MM.1S (cell line): ENCODE data around the gene KRTAP10-9.

Experiments used
- DNase-seq: peaks from one replicate; pipeline ENCODE4 v3.0.0-alpha.2; 2015
- H2AFZ ChIP-seq: fragments of 300-600 bp; sonication (generic); 2 replicates; pipeline ENCODE4 v1.6.0; 2016; ENCODE audit warnings: antibody characterized with exemption, low read length
- H3F3A ChIP-seq: fragments of 300-600 bp; sonication (generic); 2 replicates; pipeline ENCODE4 v1.6.1; 2016; ENCODE audit warnings: mild to moderate bottlenecking, antibody characterized with exemption, low read length, moderate library complexity, mixed read lengths; ENCODE audit not compliant: insufficient read depth
- H3K27ac ChIP-seq: fragments of 300-600 bp; sonication (generic); 2 replicates; pipeline ENCODE4 v1.5.1; 2016; ENCODE audit warnings: mild to moderate bottlenecking, low read length
- H3K27me3 ChIP-seq: fragments of 300-600 bp; sonication (generic); replicated peaks from 2 replicates; pipeline ENCODE4 v1.6.0; 2016; ENCODE audit warnings: low read length; ENCODE audit not compliant: insufficient read depth
- H3K36me3 ChIP-seq: fragments of 300-600 bp; sonication (generic); replicated peaks from 2 replicates; pipeline ENCODE4 v1.6.1; 2016; ENCODE audit warnings: mild to moderate bottlenecking, low read length, mixed read lengths; ENCODE audit not compliant: insufficient read depth
- H3K4me1 ChIP-seq: fragments of 300-600 bp; sonication (generic); 2 replicates; pipeline ENCODE4 v1.6.1; 2016; ENCODE audit warnings: low read length, mixed read lengths
- H3K4me2 ChIP-seq: fragments of 300-600 bp; sonication (generic); 2 replicates; pipeline ENCODE4 v1.6.0; 2016; ENCODE audit warnings: low read depth, low read length
- H3K4me3 ChIP-seq: fragments of 300-600 bp; sonication (generic); 2 replicates; pipeline ENCODE4 v1.5.1; 2016; ENCODE audit warnings: low read length, mixed read lengths
- H3K79me2 ChIP-seq: fragments of 300-600 bp; sonication (generic); 2 replicates; pipeline ENCODE4 v1.6.1; 2016; ENCODE audit warnings: mixed run types, low read length, mixed read lengths
- H3K9ac ChIP-seq: fragments of 300-600 bp; sonication (generic); 2 replicates; pipeline ENCODE4 v1.6.1; 2016; ENCODE audit warnings: low read length, mixed read lengths
- H3K9me2 ChIP-seq: fragments of 300-600 bp; sonication (generic); replicated peaks from 2 replicates; pipeline ENCODE4 v1.6.1; 2016; ENCODE audit warnings: mild to moderate bottlenecking, low read length, mixed read lengths; ENCODE audit not compliant: insufficient read depth
- H3K9me3 ChIP-seq: fragments of 300-600 bp; sonication (generic); replicated peaks from 2 replicates; pipeline ENCODE4 v1.6.1; 2016; ENCODE audit warnings: mild to moderate bottlenecking, low read length, mixed read lengths; ENCODE audit not compliant: insufficient read depth
- H4K20me1 ChIP-seq: fragments of 300-600 bp; sonication (generic); 2 replicates; pipeline ENCODE4 v1.6.1; 2016; ENCODE audit warnings: mild to moderate bottlenecking, low read length, moderate library complexity, mixed read lengths; ENCODE audit not compliant: insufficient read depth
- EZH2 ChIP-seq: fragments of 300-600 bp; sonication (generic); optimal IDR thresholded peaks from 2 replicates; pipeline ENCODE3; 2017; ENCODE audit warnings: low read depth, mild to moderate bottlenecking, antibody characterized with exemption, low read length, mixed read lengths
- EZH2phosphoT487 ChIP-seq: fragments of 300-600 bp; sonication (generic); IDR thresholded peaks from 2 replicates; pipeline ENCODE4 v1.6.1; 2018; ENCODE audit warnings: antibody characterized with exemption, low read length
- TF ChIP-seq, protein P1 (sequence below): fragments of 300-600 bp; sonication (generic); IDR thresholded peaks from 2 replicates; pipeline ENCODE4 v1.5.1; 2016; ENCODE audit warnings: antibody characterized with exemption, low read length, mixed read lengths

KRTAP10-9 gene

DNA sequence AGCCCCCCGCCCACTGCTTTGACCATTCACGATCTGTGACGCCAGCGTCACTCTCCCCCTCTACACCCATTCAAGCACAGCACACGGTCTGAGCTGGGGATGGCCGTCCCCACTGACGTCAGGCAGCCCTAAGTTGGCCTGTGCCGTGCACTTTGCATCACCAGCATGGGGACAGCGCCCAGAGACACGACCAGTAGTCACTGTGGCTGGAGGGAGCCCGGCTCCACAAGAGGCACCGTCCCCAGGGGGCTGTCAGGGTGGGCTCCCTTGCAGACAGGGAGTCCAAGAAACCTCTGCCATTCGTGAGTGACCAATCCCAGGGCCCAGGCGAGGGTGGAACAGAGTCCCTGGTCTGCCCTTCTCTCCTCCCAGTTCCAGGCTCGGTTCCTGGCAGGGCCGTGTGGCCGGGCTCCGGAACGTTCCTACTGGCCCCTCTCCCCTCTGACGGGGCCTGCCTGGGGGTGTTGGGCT, 12.7 kb upstream of the KRTAP10-9 start:
- H3K27ac ChIP-seq, result no peak overlapping the region
- H2AFZ ChIP-seq, result no peak overlapping the region
- H3K4me2 ChIP-seq, result no peak overlapping the region
- H3K4me3 ChIP-seq, result no peak overlapping the region
- H3K9me3 ChIP-seq, result no peaks in the 10 kb centered on the region
- H3K9ac ChIP-seq, result no peak overlapping the region
- H3K36me3 ChIP-seq, result no peaks in the 10 kb centered on the region
- H4K20me1 ChIP-seq, result no peaks in the 10 kb centered on the region
- no peaks in the 10 kb centered on the region for H3K79me2 ChIP-seq
- H3K27me3 ChIP-seq, result peaks cover 85% of the 10 kb centered on the region
- H3F3A ChIP-seq, result no peaks in the 10 kb centered on the region
- no peaks in the 10 kb centered on the region for H3K9me2 ChIP-seq
- H3K4me1 ChIP-seq, result no peaks in the 10 kb centered on the region
- no peak for DNase-seq
- TF ChIP-seq EZH2phosphoT487, result no peak
- TF ChIP-seq, protein P1, sequence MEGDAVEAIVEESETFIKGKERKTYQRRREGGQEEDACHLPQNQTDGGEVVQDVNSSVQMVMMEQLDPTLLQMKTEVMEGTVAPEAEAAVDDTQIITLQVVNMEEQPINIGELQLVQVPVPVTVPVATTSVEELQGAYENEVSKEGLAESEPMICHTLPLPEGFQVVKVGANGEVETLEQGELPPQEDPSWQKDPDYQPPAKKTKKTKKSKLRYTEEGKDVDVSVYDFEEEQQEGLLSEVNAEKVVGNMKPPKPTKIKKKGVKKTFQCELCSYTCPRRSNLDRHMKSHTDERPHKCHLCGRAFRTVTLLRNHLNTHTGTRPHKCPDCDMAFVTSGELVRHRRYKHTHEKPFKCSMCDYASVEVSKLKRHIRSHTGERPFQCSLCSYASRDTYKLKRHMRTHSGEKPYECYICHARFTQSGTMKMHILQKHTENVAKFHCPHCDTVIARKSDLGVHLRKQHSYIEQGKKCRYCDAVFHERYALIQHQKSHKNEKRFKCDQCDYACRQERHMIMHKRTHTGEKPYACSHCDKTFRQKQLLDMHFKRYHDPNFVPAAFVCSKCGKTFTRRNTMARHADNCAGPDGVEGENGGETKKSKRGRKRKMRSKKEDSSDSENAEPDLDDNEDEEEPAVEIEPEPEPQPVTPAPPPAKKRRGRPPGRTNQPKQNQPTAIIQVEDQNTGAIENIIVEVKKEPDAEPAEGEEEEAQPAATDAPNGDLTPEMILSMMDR, result no peak
- no peak for TF ChIP-seq EZH2

DNA sequence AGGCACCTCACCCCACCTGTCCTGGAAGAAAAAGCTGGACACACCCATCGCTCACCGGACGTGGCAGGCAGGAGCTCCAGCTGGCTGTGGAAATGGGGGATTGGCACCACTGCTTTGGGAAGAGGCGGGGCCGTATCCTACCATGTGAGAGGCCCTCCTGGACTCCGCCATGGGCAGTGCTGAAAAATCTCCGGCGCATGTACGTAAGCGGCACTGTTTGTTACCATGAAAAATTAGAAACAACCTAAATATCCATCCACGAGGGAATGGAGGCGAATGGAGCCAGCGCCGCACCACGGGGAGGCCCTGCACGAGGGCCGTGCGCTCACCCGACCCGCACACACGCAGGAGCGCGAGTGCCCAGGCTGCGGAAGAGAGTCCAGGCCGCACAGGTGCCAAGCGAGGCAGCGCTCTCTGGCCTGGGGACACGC, 11.9 kb upstream of the KRTAP10-9 start:
- no peaks in the 10 kb centered on the region for H3K36me3 ChIP-seq
- H3K79me2 ChIP-seq, result no peaks in the 10 kb centered on the region
- TF ChIP-seq, protein P1, result no peak
- no peak for TF ChIP-seq EZH2phosphoT487
- no peak for TF ChIP-seq EZH2

DNA sequence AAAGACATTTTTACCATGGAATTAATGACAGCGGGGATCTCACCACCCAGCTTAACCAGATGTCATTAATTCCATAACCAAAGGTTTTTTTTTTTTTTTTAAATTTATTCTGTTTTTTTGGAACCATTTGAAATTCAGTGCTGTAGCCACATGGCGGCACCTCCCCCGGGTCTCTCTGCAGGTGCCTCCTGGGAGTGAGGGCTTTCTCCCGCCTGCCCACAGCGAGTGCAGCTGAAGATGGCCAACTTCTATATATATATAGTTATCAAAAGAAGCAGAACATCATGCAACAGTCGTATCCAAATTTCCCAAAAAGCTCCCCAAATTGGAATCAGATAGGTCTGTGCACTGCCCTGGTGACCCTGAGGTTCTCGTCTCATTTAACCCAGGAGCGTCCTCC, 11.4 kb upstream of the KRTAP10-9 start:
- no peaks in the 10 kb centered on the region for H3K9me2 ChIP-seq
- H4K20me1 ChIP-seq, result no peaks in the 10 kb centered on the region
- H3K9me3 ChIP-seq, result no peaks in the 10 kb centered on the region
- H3K36me3 ChIP-seq, result no peaks in the 10 kb centered on the region
- H3K79me2 ChIP-seq, result no peaks in the 10 kb centered on the region
- H3K27me3 ChIP-seq, result peaks cover 88% of the 10 kb centered on the region
- DNase-seq, result no peak
- no peaks in the 10 kb centered on the region for H3K4me1 ChIP-seq
- H3K4me2 ChIP-seq, result no peak overlapping the region
- H3F3A ChIP-seq, result no peaks in the 10 kb centered on the region
- TF ChIP-seq EZH2phosphoT487 (no peak), EZH2 (no peak)
- TF ChIP-seq, protein P1, result no peak
- no peak overlapping the region for H3K27ac ChIP-seq
- no peak overlapping the region for H2AFZ ChIP-seq
- H3K9ac ChIP-seq, result no peak overlapping the region
- H3K4me3 ChIP-seq, result no peak overlapping the region

More for the DNA sequence above, 11.9 kb upstream of the KRTAP10-9 start:
- Histone ChIP-seq H3K4me2 (no peak overlapping the region), H3K9ac (no peak overlapping the region), H4K20me1 (no peaks in the 10 kb centered on the region), H3K27me3 (peaks cover 85% of the 10 kb centered on the region), H3K4me3 (no peak overlapping the region), H3K9me3 (no peaks in the 10 kb centered on the region), H3K9me2 (no peaks in the 10 kb centered on the region), H3K27ac (no peak overlapping the region), H3F3A (no peaks in the 10 kb centered on the region), H2AFZ (no peak overlapping the region), H3K4me1 (no peaks in the 10 kb centered on the region)
- no peak for DNase-seq
